Measurements from ENCODE around the gene REP15. TPM values are rescaled to one million over a fixed set of nuclear protein-coding genes. Genes with fewer than 3 reads are reported as not detected.

REP15 gene
- total RNA-seq, 1 experiment from 2014 or later = not detected

- Histone ChIP-seq H3K4me3 (ENCODE audit: low read length) (no peak overlapping the region), H3K79me2 (ENCODE audit: low read length) (no peaks in the 10 kb centered on the region), H3K27ac (ENCODE audit: low read length) (no peak overlapping the region), H3K9me3 (ENCODE audit: low read length) (no peaks in the 10 kb centered on the region), H3K4me2 (ENCODE audit: low read depth, low read length, poor library complexity, severe bottlenecking) (no peak overlapping the region), H4K20me1 (ENCODE audit: insufficient read depth, low read depth, low read length) (no peaks in the 10 kb centered on the region), H3K4me1 (ENCODE audit: low read length) (no peaks in the 10 kb centered on the region), H3K27me3 (ENCODE audit: low read length) (no peaks in the 10 kb centered on the region), H3K9ac (ENCODE audit: low read length) (no peak overlapping the region), H3K36me3 (ENCODE audit: insufficient read depth, low read length) (no peaks in the 10 kb centered on the region), H2AFZ (ENCODE audit: low read length) (no peak overlapping the region), H3K9me2 (replicated peaks; ENCODE audit: insufficient read depth, low read length) (no peaks in the 10 kb centered on the region)
- DNase-seq = no peak
These were observed 10.1 kb upstream of the REP15 start for GRCh38 chr12:27686147-27686546.

- Histone ChIP-seq H3K9me2 (replicated peaks; ENCODE audit: insufficient read depth, low read length) (no peaks in the 10 kb centered on the region), H4K20me1 (ENCODE audit: insufficient read depth, low read depth, low read length) (no peaks in the 10 kb centered on the region), H3K4me1 (ENCODE audit: low read length) (no peaks in the 10 kb centered on the region), H3K79me2 (ENCODE audit: low read length) (no peaks in the 10 kb centered on the region), H3K27me3 (ENCODE audit: low read length) (no peaks in the 10 kb centered on the region), H3K9me3 (ENCODE audit: low read length) (no peaks in the 10 kb centered on the region), H3K4me3 (ENCODE audit: low read length) (no peak overlapping the region), H3K4me2 (ENCODE audit: low read depth, low read length, poor library complexity, severe bottlenecking) (no peak overlapping the region), H3K9ac (ENCODE audit: low read length) (no peak overlapping the region), H2AFZ (ENCODE audit: low read length) (no peak overlapping the region), H3K27ac (ENCODE audit: low read length) (no peak overlapping the region), H3K36me3 (ENCODE audit: insufficient read depth, low read length) (no peaks in the 10 kb centered on the region)
- no peak for DNase-seq
These were observed 7.6 kb upstream of the REP15 start for GRCh38 chr12:27688671-27689070.

GRCh38 chr12:27689558-27690180 is 6.6 kb upstream of the REP15 start:
- Histone ChIP-seq H3K4me2 (ENCODE audit: low read depth, low read length, poor library complexity, severe bottlenecking) (no peak overlapping the region), H3K9ac (ENCODE audit: low read length) (no peak overlapping the region), H3K79me2 (ENCODE audit: low read length) (no peaks in the 10 kb centered on the region), H2AFZ (ENCODE audit: low read length) (no peak overlapping the region), H3K9me3 (ENCODE audit: low read length) (no peaks in the 10 kb centered on the region), H3K4me1 (ENCODE audit: low read length) (no peaks in the 10 kb centered on the region), H3K4me3 (ENCODE audit: low read length) (no peak overlapping the region), H3K36me3 (ENCODE audit: insufficient read depth, low read length) (no peaks in the 10 kb centered on the region), H4K20me1 (ENCODE audit: insufficient read depth, low read depth, low read length) (no peaks in the 10 kb centered on the region), H3K9me2 (replicated peaks; ENCODE audit: insufficient read depth, low read length) (no peaks in the 10 kb centered on the region), H3K27ac (ENCODE audit: low read length) (no peak overlapping the region), H3K27me3 (ENCODE audit: low read length) (no peaks in the 10 kb centered on the region)
- DNase-seq = no peak

GRCh38 chr12:27693403-27693802 is 2.8 kb upstream of the REP15 start:
- H3K4me1 ChIP-seq (ENCODE audit: low read length) = no peaks in the 10 kb centered on the region
- no peak for DNase-seq
- H2AFZ ChIP-seq (ENCODE audit: low read length) = no peak overlapping the region
- H3K9ac ChIP-seq (ENCODE audit: low read length) = no peak overlapping the region
- no peak overlapping the region for H3K4me3 ChIP-seq (ENCODE audit: low read length)
- H3K9me2 ChIP-seq (replicated peaks; ENCODE audit: insufficient read depth, low read length) = no peaks in the 10 kb centered on the region
- no peak overlapping the region for H3K4me2 ChIP-seq (ENCODE audit: low read depth, low read length, poor library complexity, severe bottlenecking)
- no peaks in the 10 kb centered on the region for H3K36me3 ChIP-seq (ENCODE audit: insufficient read depth, low read length)
- H3K79me2 ChIP-seq (ENCODE audit: low read length) = no peaks in the 10 kb centered on the region
- no peak overlapping the region for H3K27ac ChIP-seq (ENCODE audit: low read length)
- H3K27me3 ChIP-seq (ENCODE audit: low read length) = no peaks in the 10 kb centered on the region
- H4K20me1 ChIP-seq (ENCODE audit: insufficient read depth, low read depth, low read length) = no peaks in the 10 kb centered on the region
- H3K9me3 ChIP-seq (ENCODE audit: low read length) = no peaks in the 10 kb centered on the region

- Histone ChIP-seq H3K9me2 (replicated peaks; ENCODE audit: insufficient read depth, low read length) (no peaks in the 10 kb centered on the region), H3K27me3 (ENCODE audit: low read length) (no peaks in the 10 kb centered on the region), H3K27ac (ENCODE audit: low read length) (no peak overlapping the region), H3K9me3 (ENCODE audit: low read length) (no peaks in the 10 kb centered on the region), H3K36me3 (ENCODE audit: insufficient read depth, low read length) (no peaks in the 10 kb centered on the region), H3K9ac (ENCODE audit: low read length) (no peak overlapping the region), H3K4me2 (ENCODE audit: low read depth, low read length, poor library complexity, severe bottlenecking) (no peak overlapping the region), H3K4me1 (ENCODE audit: low read length) (no peaks in the 10 kb centered on the region), H4K20me1 (ENCODE audit: insufficient read depth, low read depth, low read length) (no peaks in the 10 kb centered on the region), H2AFZ (ENCODE audit: low read length) (no peak overlapping the region), H3K4me3 (ENCODE audit: low read length) (no peak overlapping the region), H3K79me2 (ENCODE audit: low read length) (no peaks in the 10 kb centered on the region)
- DNase-seq = no peak
These were observed 523 bp upstream of the REP15 start for GRCh38 chr12:27695556-27696292.

GRCh38 chr12:27696864-27697564 is 767 bp downstream of the REP15 start:
- H3K9me2 ChIP-seq (replicated peaks; ENCODE audit: insufficient read depth, low read length) = no peaks in the 10 kb centered on the region
- H3K36me3 ChIP-seq (ENCODE audit: insufficient read depth, low read length) = no peaks in the 10 kb centered on the region
- H3K79me2 ChIP-seq (ENCODE audit: low read length) = no peaks in the 10 kb centered on the region
- no peak overlapping the region for H3K9ac ChIP-seq (ENCODE audit: low read length)
- H3K4me1 ChIP-seq (ENCODE audit: low read length) = no peaks in the 10 kb centered on the region
- H3K4me3 ChIP-seq (ENCODE audit: low read length) = no peak overlapping the region
- H3K9me3 ChIP-seq (ENCODE audit: low read length) = no peaks in the 10 kb centered on the region
- no peak overlapping the region for H3K27ac ChIP-seq (ENCODE audit: low read length)
- H2AFZ ChIP-seq (ENCODE audit: low read length) = no peak overlapping the region
- H3K4me2 ChIP-seq (ENCODE audit: low read depth, low read length, poor library complexity, severe bottlenecking) = no peak overlapping the region
- no peaks in the 10 kb centered on the region for H3K27me3 ChIP-seq (ENCODE audit: low read length)
- DNase-seq = no peak
- no peaks in the 10 kb centered on the region for H4K20me1 ChIP-seq (ENCODE audit: insufficient read depth, low read depth, low read length)

GRCh38 chr12:27703720-27704452 is 7.6 kb downstream of the REP15 start:
- Histone ChIP-seq H3K79me2 (ENCODE audit: low read length) (no peaks in the 10 kb centered on the region), H3K4me3 (ENCODE audit: low read length) (no peak overlapping the region), H3K4me1 (ENCODE audit: low read length) (no peaks in the 10 kb centered on the region), H3K27ac (ENCODE audit: low read length) (no peak overlapping the region), H2AFZ (ENCODE audit: low read length) (no peak overlapping the region), H3K9me2 (replicated peaks; ENCODE audit: insufficient read depth, low read length) (no peaks in the 10 kb centered on the region), H4K20me1 (ENCODE audit: insufficient read depth, low read depth, low read length) (no peaks in the 10 kb centered on the region), H3K27me3 (ENCODE audit: low read length) (no peaks in the 10 kb centered on the region), H3K4me2 (ENCODE audit: low read depth, low read length, poor library complexity, severe bottlenecking) (no peak overlapping the region), H3K9ac (ENCODE audit: low read length) (no peak overlapping the region), H3K36me3 (ENCODE audit: insufficient read depth, low read length) (no peaks in the 10 kb centered on the region), H3K9me3 (ENCODE audit: low read length) (no peaks in the 10 kb centered on the region)
- peak; percentile 90 for DNase-seq

- Histone ChIP-seq H2AFZ (ENCODE audit: low read length) (no peak overlapping the region), H3K36me3 (ENCODE audit: insufficient read depth, low read length) (no peaks in the 10 kb centered on the region), H4K20me1 (ENCODE audit: insufficient read depth, low read depth, low read length) (no peaks in the 10 kb centered on the region), H3K27ac (ENCODE audit: low read length) (no peak overlapping the region), H3K27me3 (ENCODE audit: low read length) (no peaks in the 10 kb centered on the region), H3K4me2 (ENCODE audit: low read depth, low read length, poor library complexity, severe bottlenecking) (no peak overlapping the region), H3K9me2 (replicated peaks; ENCODE audit: insufficient read depth, low read length) (no peaks in the 10 kb centered on the region), H3K79me2 (ENCODE audit: low read length) (no peaks in the 10 kb centered on the region), H3K4me1 (ENCODE audit: low read length) (peaks cover 5% of the 10 kb centered on the region), H3K4me3 (ENCODE audit: low read length) (no peak overlapping the region), H3K9me3 (ENCODE audit: low read length) (no peaks in the 10 kb centered on the region), H3K9ac (ENCODE audit: low read length) (no peak overlapping the region)
- DNase-seq = peak; percentile 63
These were observed 9.0 kb downstream of the REP15 start for GRCh38 chr12:27705263-27705662.
